Mesodermal cell (in vitro differentiated cells): ENCODE measurements around the gene ERBB4.

Experiments used
- H3K27ac ChIP-seq: 2 replicates; pipeline ENCODE4 v1.7.0; 2013; ENCODE audit warnings: mild to moderate bottlenecking, low read depth, low read length, moderate library complexity; ENCODE audit not compliant: severe bottlenecking
- H3K36me3 ChIP-seq: 2 replicates; pipeline ENCODE4 v1.7.1; 2013; ENCODE audit warnings: mild to moderate bottlenecking, low read length, moderate library complexity; ENCODE audit not compliant: control insufficient read depth, insufficient read depth
- H3K4me1 ChIP-seq: one replicate; pipeline ENCODE4 v1.7.1; 2013; ENCODE audit warnings: mild to moderate bottlenecking, low read length; ENCODE audit not compliant: insufficient read depth, control insufficient read depth, poor library complexity, severe bottlenecking
- H3K4me3 ChIP-seq: 2 replicates; pipeline ENCODE4 v1.7.0; 2013; ENCODE audit warnings: low read length, control low read depth, mild to moderate bottlenecking; ENCODE audit not compliant: insufficient read depth, poor library complexity, severe bottlenecking; ENCODE audit errors: extremely low read depth
- H3K9me3 ChIP-seq: 2 replicates; pipeline ENCODE4 v1.7.1; 2013; ENCODE audit warnings: mild to moderate bottlenecking, low read length, moderate library complexity; ENCODE audit not compliant: control insufficient read depth
- WGBS, 2 experiments: methylation state at CpG; one replicate each; pipeline ENCODE4 v1.1.5; 2013; ENCODE audit warnings: missing lambda C conversion rate in 2 of 2; ENCODE audit not compliant: insufficient coverage in 2 of 2; 5-methylcytosine and 5-hydroxymethylcytosine counted together

The ERBB4 gene

DNA sequence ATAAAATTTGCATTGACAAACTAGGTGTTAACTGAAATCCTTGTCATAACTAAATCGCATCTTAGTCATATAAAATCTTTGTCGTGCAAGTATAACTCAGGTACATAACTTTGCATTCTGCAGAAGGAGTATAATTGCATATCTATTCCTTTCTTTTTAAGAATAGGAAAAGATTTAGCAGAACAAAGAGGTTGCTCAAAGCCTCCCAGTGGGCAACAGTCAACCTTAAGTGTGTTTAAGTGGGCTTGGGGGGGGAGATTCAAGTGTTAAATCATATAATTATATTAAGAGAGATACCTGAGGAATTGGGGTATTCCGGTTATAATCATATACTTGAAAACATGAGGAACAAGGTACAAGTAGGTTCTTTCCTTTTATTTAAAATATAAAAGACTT is 1068.9 kb downstream of the ERBB4 start:
- WGBS, 2 experiments: no CpG with 5 or more reads among the region's 3 CpGs
- no peaks in the 10 kb centered on the region for H3K36me3 ChIP-seq
- peaks cover 9% of the 10 kb centered on the region for H3K9me3 ChIP-seq
- H3K4me1 ChIP-seq: no peaks in the 10 kb centered on the region
- no peak overlapping the region for H3K4me3 ChIP-seq
- no peak overlapping the region for H3K27ac ChIP-seq

DNA sequence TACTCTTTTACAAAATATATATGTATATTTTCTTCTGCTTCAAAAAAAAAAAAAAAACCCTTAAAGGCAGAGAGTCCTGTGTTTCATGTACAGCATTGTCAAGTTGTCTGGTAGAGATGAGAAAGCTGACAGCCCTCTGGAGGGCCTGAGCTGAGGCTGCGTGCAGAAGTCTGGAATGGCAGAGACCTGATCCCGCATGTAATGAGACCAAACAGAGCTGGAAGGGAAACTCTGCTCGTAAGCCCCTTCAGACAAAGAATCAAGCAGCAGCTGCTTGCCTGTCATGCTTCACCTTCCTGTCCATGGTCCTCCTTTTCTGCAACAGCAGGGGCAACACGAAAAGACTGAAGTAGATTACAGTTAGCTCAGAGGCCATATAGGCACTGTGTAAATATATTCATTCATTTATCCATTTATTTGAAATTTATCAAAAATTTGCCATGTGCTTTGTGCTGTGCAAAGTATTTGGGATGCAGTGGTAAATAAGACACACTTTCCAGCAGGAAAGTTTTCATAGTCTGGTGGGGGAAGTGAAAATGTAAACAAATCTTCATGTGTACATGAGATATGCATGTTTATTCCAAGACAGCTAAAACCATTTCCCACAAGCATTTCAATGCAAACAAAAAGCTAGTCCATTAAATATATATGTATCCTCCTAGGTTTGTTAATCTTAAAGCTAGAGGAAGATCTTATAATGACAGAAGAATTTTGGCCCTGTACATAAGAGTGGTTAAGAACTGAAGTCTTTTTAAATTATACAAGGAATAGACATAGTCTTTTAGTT is 1069.5 kb downstream of the ERBB4 start:
- Histone ChIP-seq H3K9me3 (peaks cover 9% of the 10 kb centered on the region), H3K4me3 (no peak overlapping the region), H3K36me3 (no peaks in the 10 kb centered on the region), H3K4me1 (no peaks in the 10 kb centered on the region), H3K27ac (no peak overlapping the region)
- 54 to 63% methylated on average over 2 to 3 of the region's 4 CpGs for WGBS, 2 experiments

GRCh38 chr2:211468217-211468616 is 1070.4 kb downstream of the ERBB4 start:
- Histone ChIP-seq H3K4me3 (no peak overlapping the region), H3K4me1 (no peaks in the 10 kb centered on the region), H3K36me3 (no peaks in the 10 kb centered on the region), H3K9me3 (peaks cover 4% of the 10 kb centered on the region), H3K27ac (no peak overlapping the region)
- WGBS, 2 experiments: 90 to 100% methylated on average over 1 to 2 of the region's 4 CpGs

- WGBS, 2 experiments: 56 to 71% methylated on average over 1 to 2 of the region's 3 CpGs
- Histone ChIP-seq H3K36me3 (no peaks in the 10 kb centered on the region), H3K9me3 (no peaks in the 10 kb centered on the region), H3K4me1 (no peaks in the 10 kb centered on the region), H3K4me3 (no peak overlapping the region), H3K27ac (no peak overlapping the region)
These were observed 1075.2 kb downstream of the ERBB4 start for GRCh38 chr2:211463397-211463796.

- Histone ChIP-seq H3K36me3 (no peaks in the 10 kb centered on the region), H3K9me3 (no peaks in the 10 kb centered on the region), H3K27ac (no peak overlapping the region), H3K4me1 (no peaks in the 10 kb centered on the region), H3K4me3 (no peak overlapping the region)
- 100% methylated on average over 1 of the region's 1 CpG; no CpG with 5 or more reads in 1 of the 2 experiments for WGBS, 2 experiments
These were observed 1079.6 kb downstream of the ERBB4 start for GRCh38 chr2:211458974-211459373.

GRCh38 chr2:211457325-211457724 is 1081.3 kb downstream of the ERBB4 start:
- Histone ChIP-seq H3K9me3 (no peaks in the 10 kb centered on the region), H3K27ac (no peak overlapping the region), H3K36me3 (no peaks in the 10 kb centered on the region), H3K4me1 (no peaks in the 10 kb centered on the region), H3K4me3 (no peak overlapping the region)
- 80 to 83% methylated on average over 1 of the region's 2 CpGs for WGBS, 2 experiments

GRCh38 chr2:211455216-211455841 is 1083.3 kb downstream of the ERBB4 start:
- Histone ChIP-seq H3K4me3 (no peak overlapping the region), H3K27ac (no peak overlapping the region)

GRCh38 chr2:211454679-211455078 is 1083.9 kb downstream of the ERBB4 start:
- 46 to 73% methylated on average over 5 to 6 of the region's 6 CpGs for whole genome bisulfite sequencing, 2 experiments
- Histone ChIP-seq H3K4me3 (no peak overlapping the region), H3K27ac (no peak overlapping the region), H3K4me1 (no peaks in the 10 kb centered on the region), H3K36me3 (no peaks in the 10 kb centered on the region), H3K9me3 (no peaks in the 10 kb centered on the region)

More at GRCh38 chr2:211455216-211455841, 1083.3 kb downstream of the ERBB4 start:
- no peaks in the 10 kb centered on the region for H3K36me3 ChIP-seq
- WGBS, 2 experiments: 80% methylated on average over 1 of the region's 1 CpG; no CpG with 5 or more reads in 1 of the 2 experiments
- no peaks in the 10 kb centered on the region for H3K9me3 ChIP-seq
- no peaks in the 10 kb centered on the region for H3K4me1 ChIP-seq

DNA sequence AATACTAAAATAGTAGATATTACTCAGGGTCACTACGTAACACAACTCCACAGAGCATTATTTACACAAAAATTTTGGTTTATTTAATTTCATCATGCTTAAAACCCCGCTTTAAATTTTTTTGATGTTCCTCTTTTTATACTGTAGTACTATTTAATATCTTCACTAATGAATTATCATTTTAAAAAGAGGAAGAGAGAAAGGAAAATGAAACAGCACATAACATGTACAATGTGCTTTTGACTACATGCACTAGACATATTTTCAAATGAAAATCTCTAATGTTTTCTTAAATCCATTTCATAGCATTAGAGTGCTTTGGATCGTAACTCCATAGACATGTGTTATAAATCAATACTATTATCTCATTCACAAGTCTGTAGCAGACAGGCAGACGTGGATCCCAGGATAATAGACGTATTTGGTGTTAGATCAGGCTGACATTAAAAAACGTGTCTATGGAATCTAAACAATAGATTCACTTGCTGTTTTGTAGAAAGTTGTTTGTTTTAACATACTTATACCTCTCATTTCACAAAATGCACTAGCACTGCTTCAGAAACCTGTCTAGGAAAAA is 1085.2 kb downstream of the ERBB4 start:
- H3K27ac ChIP-seq: no peak overlapping the region
- H3K36me3 ChIP-seq: no peaks in the 10 kb centered on the region
- H3K9me3 ChIP-seq: no peaks in the 10 kb centered on the region
- no peaks in the 10 kb centered on the region for H3K4me1 ChIP-seq
- H3K4me3 ChIP-seq: no peak overlapping the region
- WGBS, 2 experiments: 100% methylated on average over 1 of the region's 6 CpGs; no CpG with 5 or more reads in 1 of the 2 experiments

GRCh38 chr2:211451642-211452041 is 1087.0 kb downstream of the ERBB4 start:
- WGBS, 2 experiments: no CpG with 5 or more reads among the region's 2 CpGs
- no peaks in the 10 kb centered on the region for H3K4me1 ChIP-seq
- no peaks in the 10 kb centered on the region for H3K36me3 ChIP-seq
- no peak overlapping the region for H3K27ac ChIP-seq
- no peak overlapping the region for H3K4me3 ChIP-seq
- H3K9me3 ChIP-seq: no peaks in the 10 kb centered on the region

DNA sequence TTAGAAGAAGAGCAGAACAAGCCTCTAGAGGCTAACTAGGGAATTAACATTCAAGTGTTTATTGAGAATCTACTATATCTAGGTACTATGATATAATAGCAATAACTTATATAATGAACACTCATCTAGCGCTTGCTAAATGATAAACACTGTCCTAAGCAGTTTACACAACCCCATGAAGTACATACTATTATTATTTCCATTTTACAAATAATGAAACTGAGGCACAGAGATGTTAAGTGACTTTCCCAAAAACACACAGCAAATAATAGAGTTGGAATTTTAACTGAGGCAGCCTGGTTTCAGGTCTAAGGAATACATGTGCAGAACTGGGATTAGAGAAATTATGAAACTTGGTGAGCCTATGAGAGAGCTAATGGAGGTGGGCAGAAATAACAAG is 1088.8 kb downstream of the ERBB4 start:
- Histone ChIP-seq H3K36me3 (no peaks in the 10 kb centered on the region), H3K4me1 (no peaks in the 10 kb centered on the region), H3K4me3 (no peak overlapping the region), H3K27ac (no peak overlapping the region), H3K9me3 (no peaks in the 10 kb centered on the region)
- WGBS, 2 experiments: no CpG with 5 or more reads among the region's 1 CpG
